ENCODE data around the gene SCEL. TPM values are rescaled to one million over a fixed set of nuclear protein-coding genes. Genes with fewer than 3 reads are reported as not detected.

Gene SCEL
- polyA plus RNA-seq, 1 donor from 2014 or later, result 0.24 TPM

- H3K4me2 ChIP-seq (ENCODE audit: low read length), result no peak overlapping the region
- TF ChIP-seq SMC3 (conservative IDR thresholded peaks at IDR 0.05; ENCODE audit: poor library complexity) (peak; percentile 93), MXI1 (conservative IDR thresholded peaks at IDR 0.05; ENCODE audit: poor library complexity, severe bottlenecking) (no peak), POLR2AphosphoS5 (IDR thresholded peaks at IDR 0.05) (peak; percentile 58), EP300 (conservative IDR thresholded peaks at IDR 0.05; ENCODE audit: poor library complexity, severe bottlenecking) (no peak), TAF1 (IDR thresholded peaks at IDR 0.05; ENCODE audit: low read depth) (no peak), RAD21 (conservative IDR thresholded peaks at IDR 0.05) (peak; percentile 87), CTCF (IDR thresholded peaks at IDR 0.05; ENCODE audit: poor library complexity, severe bottlenecking) (peak; percentile 90)
- H3F3A ChIP-seq (ENCODE audit: insufficient read depth, low read length, poor library complexity, severe bottlenecking), result no peaks in the 10 kb centered on the region
- no peaks in the 10 kb centered on the region for H3K9me3 ChIP-seq (ENCODE audit: low read length)
- no peaks in the 10 kb centered on the region for H4K20me1 ChIP-seq (ENCODE audit: insufficient read depth)
- no peak overlapping the region for H3K4me3 ChIP-seq (ENCODE audit: low read length)
- H3K79me2 ChIP-seq (replicated peaks; ENCODE audit: insufficient read depth, low read length), result no peaks in the 10 kb centered on the region
- H3K9me2 ChIP-seq (ENCODE audit: insufficient read depth, low read length), result no peaks in the 10 kb centered on the region
- no peak overlapping the region for H2AFZ ChIP-seq (ENCODE audit: low read depth, low read length)
- H3K27me3 ChIP-seq (ENCODE audit: insufficient read depth, low read depth, low read length), result no peaks in the 10 kb centered on the region
- no peak overlapping the region for H3K9ac ChIP-seq (ENCODE audit: low read length)
- H3K27ac ChIP-seq (ENCODE audit: low read length), result no peak overlapping the region
- H3K36me3 ChIP-seq (ENCODE audit: insufficient read depth, low read length), result no peaks in the 10 kb centered on the region
Measured at GRCh38 chr13:77492982-77493381, 42.5 kb upstream of the SCEL start.

GRCh38 chr13:77494226-77494625 is 41.3 kb upstream of the SCEL start:
- no peaks in the 10 kb centered on the region for H3K36me3 ChIP-seq (ENCODE audit: insufficient read depth, low read length)
- no peaks in the 10 kb centered on the region for H3K79me2 ChIP-seq (replicated peaks; ENCODE audit: insufficient read depth, low read length)
- H4K20me1 ChIP-seq (ENCODE audit: insufficient read depth), result no peaks in the 10 kb centered on the region
- H3F3A ChIP-seq (ENCODE audit: insufficient read depth, low read length, poor library complexity, severe bottlenecking), result no peaks in the 10 kb centered on the region
- no peak overlapping the region for H3K27ac ChIP-seq (ENCODE audit: low read length)
- H3K9me3 ChIP-seq (ENCODE audit: low read length), result no peaks in the 10 kb centered on the region
- no peak overlapping the region for H2AFZ ChIP-seq (ENCODE audit: low read depth, low read length)
- H3K4me3 ChIP-seq (ENCODE audit: low read length), result no peak overlapping the region
- no peak for TF ChIP-seq CTCF (IDR thresholded peaks at IDR 0.05; ENCODE audit: poor library complexity, severe bottlenecking)
- no peak for TF ChIP-seq RAD21 (conservative IDR thresholded peaks at IDR 0.05)
- TF ChIP-seq TAF1 (IDR thresholded peaks at IDR 0.05; ENCODE audit: low read depth), result no peak
- no peak for TF ChIP-seq SMC3 (conservative IDR thresholded peaks at IDR 0.05; ENCODE audit: poor library complexity)
- TF ChIP-seq EZH2 (IDR thresholded peaks at IDR 0.05; ENCODE audit: borderline replicate concordance, insufficient read depth, low read length, poor library complexity, severe bottlenecking), result no peak
- no peak for TF ChIP-seq MXI1 (conservative IDR thresholded peaks at IDR 0.05; ENCODE audit: poor library complexity, severe bottlenecking)
- TF ChIP-seq REST (IDR thresholded peaks at IDR 0.05; ENCODE audit: borderline replicate concordance), result no peak
- no peak for TF ChIP-seq POLR2AphosphoS5 (IDR thresholded peaks at IDR 0.05)
- TF ChIP-seq EP300 (conservative IDR thresholded peaks at IDR 0.05; ENCODE audit: poor library complexity, severe bottlenecking), result no peak
- H3K4me2 ChIP-seq (ENCODE audit: low read length), result no peak overlapping the region
- no peak overlapping the region for H3K9ac ChIP-seq (ENCODE audit: low read length)
- no peaks in the 10 kb centered on the region for H3K27me3 ChIP-seq (ENCODE audit: insufficient read depth, low read depth, low read length)
- no peaks in the 10 kb centered on the region for H3K9me2 ChIP-seq (ENCODE audit: insufficient read depth, low read length)
